Lung (tissue), 12 donors: ENCODE measurements around the gene CD300H. TPM values are rescaled to one million over a fixed set of nuclear protein-coding genes. Genes with fewer than 3 reads are reported as not detected.

Source experiments
- ATAC-seq: fragments of 200-7000 bp; cut with Tn5 transposase; one replicate; pipeline ENCODE4 v1.9.1; 2020; ENCODE audit warnings: moderate number of reproducible peaks; ENCODE audit not compliant: insufficient read depth, low FRiP score
- DNase-seq, 3 donors: peaks; one replicate each; pipeline ENCODE4 v3.0.0-alpha.2; 2013 to 2017
- H3K27ac ChIP-seq, 2 donors: one replicate each; pipeline ENCODE4 v1.5.1; 2013; ENCODE audit warnings: mild to moderate bottlenecking in 2 of 2, moderate library complexity in 2 of 2, control low read depth in 1 of 2, inconsistent platforms in 1 of 2, low read depth in 1 of 2, low read length in 1 of 2
- H3K27me3 ChIP-seq, 3 donors: one replicate each; pipeline ENCODE4 v1.5.1; 2013; ENCODE audit warnings: low read length in 2 of 3; ENCODE audit not compliant: control insufficient read depth in 3 of 3, insufficient read depth in 3 of 3
- H3K36me3 ChIP-seq, 4 donors: one replicate each; pipeline ENCODE4 v1.5.1; 2013; ENCODE audit warnings: low read length in 4 of 4, mild to moderate bottlenecking in 1 of 4, moderate library complexity in 1 of 4; ENCODE audit not compliant: control insufficient read depth in 4 of 4, insufficient read depth in 4 of 4
- H3K4me1 ChIP-seq, 5 donors: one replicate each; pipeline ENCODE4 v1.5.1; 2013; ENCODE audit warnings: low read length in 5 of 5, mild to moderate bottlenecking in 2 of 5, moderate library complexity in 1 of 5; ENCODE audit not compliant: control insufficient read depth in 5 of 5, insufficient read depth in 5 of 5
- H3K4me3 ChIP-seq: one replicate; pipeline ENCODE4 v1.5.1; 2013; ENCODE audit warnings: mild to moderate bottlenecking, control low read depth, moderate library complexity
- H3K9ac ChIP-seq, 2 donors: one replicate each; pipeline ENCODE4 v1.5.1; 2013; ENCODE audit warnings: low read length in 2 of 2, control low read depth in 1 of 2; ENCODE audit not compliant: insufficient read depth in 1 of 2
- H3K9me3 ChIP-seq, 4 donors: one replicate each; pipeline ENCODE4 v1.5.1; 2013; ENCODE audit warnings: low read length in 3 of 4, mild to moderate bottlenecking in 1 of 4, moderate library complexity in 1 of 4; ENCODE audit not compliant: control insufficient read depth in 4 of 4, insufficient read depth in 3 of 4
- WGBS, 2 donors: extraction: QIAGEN DNeasy Blood & Tissue Kit; methylation state at CpG; one replicate each; pipeline ENCODE4 v1.1.7; 2013; 5-methylcytosine and 5-hydroxymethylcytosine counted together
- polyA plus RNA-seq, 2 donors: library from polyadenylated mRNA; stranded (reverse); fragments of 200-250 nt; gene quantifications; one replicate each; pipeline ENCODE4 v1.2.1, GENCODE V29; 2013
- total RNA-seq, 2 donors: library from RNA; depleted of rRNA in 1 of 2; stranded (reverse); fragments of >200 nt in 1 of 2; gene quantifications; one replicate each; pipeline ENCODE4 v1.2.1, GENCODE V29; 2014 to 2021
- TF ChIP-seq, protein P1 (sequence below): IDR thresholded peaks from 2 replicates; pipeline ENCODE4 v1.5.1; 2012; ENCODE audit warnings: mild to moderate bottlenecking; ENCODE audit errors: control extremely low read depth, extremely low read depth
- donor health status: control.
- donor health status: control.
- donor health status: Bipolar disorder and iron deficiency.
- donor health status: healthy.
- donor health status: DM: yes; HTN: yes; CAD: no.

CD300H gene
- total and polyA plus RNA-seq, 4 donors = 1.1 to 11.9 (median 3.4) TPM; not detected in 1

DNA sequence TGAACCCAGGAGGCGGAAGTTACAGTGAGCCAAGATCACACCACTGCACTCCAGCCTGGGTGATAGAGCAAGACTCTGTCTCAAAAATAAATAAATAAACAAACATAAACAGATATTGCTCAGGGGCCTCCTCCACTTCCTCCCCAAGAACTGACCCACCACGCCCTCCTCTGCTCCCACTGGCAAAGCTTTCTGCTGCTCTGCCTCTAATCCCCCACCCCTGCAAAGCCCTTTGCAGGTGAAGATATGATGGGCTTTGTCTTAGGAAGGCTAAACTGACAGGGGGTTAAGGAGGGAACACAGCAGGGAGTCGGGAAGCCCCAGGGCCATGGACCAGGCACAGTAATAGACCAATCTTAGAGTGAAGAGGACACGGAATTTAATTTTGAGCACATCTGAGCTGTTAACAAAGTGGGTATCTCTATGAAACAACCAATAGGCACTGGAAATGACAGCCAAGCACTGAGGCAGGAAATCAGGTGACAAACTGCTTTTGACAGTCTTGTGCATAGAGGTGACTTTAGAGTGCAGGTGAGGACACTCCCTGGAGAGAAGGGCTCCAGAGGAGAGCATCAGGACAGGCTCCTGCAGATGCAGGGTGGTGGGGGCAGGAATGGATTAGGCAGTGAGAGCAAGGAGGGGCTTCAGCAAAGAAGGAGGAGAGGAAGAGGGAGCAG, 31.2 kb upstream of the CD300H start:
- Histone ChIP-seq H3K9ac (no peak overlapping the region), H3K9me3 (peaks cover 0 to 2% (median 0%) of the 10 kb centered on the region in 4 donors), H3K27me3 (peaks cover 0 to 9% (median 0%) of the 10 kb centered on the region in 3 donors), H3K4me3 (no peak overlapping the region), H3K36me3 (no peaks in the 10 kb centered on the region), H3K27ac (no peak overlapping the region), H3K4me1 (no peaks in the 10 kb centered on the region)
- no peak for DNase-seq
- 68 to 69% methylated on average over 4 of the region's 4 CpGs for WGBS, 2 donors
- ATAC-seq = no peak
- TF ChIP-seq, protein P1, sequence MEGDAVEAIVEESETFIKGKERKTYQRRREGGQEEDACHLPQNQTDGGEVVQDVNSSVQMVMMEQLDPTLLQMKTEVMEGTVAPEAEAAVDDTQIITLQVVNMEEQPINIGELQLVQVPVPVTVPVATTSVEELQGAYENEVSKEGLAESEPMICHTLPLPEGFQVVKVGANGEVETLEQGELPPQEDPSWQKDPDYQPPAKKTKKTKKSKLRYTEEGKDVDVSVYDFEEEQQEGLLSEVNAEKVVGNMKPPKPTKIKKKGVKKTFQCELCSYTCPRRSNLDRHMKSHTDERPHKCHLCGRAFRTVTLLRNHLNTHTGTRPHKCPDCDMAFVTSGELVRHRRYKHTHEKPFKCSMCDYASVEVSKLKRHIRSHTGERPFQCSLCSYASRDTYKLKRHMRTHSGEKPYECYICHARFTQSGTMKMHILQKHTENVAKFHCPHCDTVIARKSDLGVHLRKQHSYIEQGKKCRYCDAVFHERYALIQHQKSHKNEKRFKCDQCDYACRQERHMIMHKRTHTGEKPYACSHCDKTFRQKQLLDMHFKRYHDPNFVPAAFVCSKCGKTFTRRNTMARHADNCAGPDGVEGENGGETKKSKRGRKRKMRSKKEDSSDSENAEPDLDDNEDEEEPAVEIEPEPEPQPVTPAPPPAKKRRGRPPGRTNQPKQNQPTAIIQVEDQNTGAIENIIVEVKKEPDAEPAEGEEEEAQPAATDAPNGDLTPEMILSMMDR = no peak

DNA sequence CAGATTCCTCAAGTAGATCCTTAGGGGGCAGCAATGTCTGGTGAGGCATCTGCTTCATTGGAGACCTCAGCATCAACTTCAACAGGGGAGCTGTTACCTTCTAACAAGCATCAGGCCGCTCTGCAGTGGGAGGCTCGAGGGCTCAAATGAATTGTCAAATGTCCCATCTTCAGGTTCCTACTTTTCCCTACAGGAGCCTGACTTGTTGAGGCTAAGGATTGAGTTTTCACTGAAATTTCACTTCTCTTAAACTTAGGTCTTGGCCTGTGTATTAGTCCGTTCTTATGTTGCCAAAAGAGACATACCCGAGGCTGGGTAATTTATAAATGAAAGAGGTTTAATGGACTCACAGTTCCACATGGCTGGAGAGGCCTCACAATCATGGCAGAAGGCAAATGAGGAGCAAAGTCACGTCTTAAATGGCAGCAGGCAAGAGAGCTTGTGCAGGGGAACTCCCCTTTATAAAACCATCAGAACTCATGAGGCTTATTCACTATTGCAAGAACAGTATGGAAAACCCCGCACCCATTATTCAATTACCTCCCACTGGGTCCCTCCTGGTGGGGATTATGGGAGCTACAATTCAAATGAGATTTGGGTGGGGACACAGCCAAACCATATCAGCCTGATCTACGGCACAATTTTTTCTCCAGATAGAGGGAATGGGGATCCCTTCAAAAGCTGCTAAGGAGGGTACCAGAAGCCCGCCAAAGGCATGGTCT, 29.9 kb upstream of the CD300H start:
- H3K9ac ChIP-seq = no peak overlapping the region
- no peak for DNase-seq
- H3K9me3 ChIP-seq = peaks cover 0 to 2% (median 0%) of the 10 kb centered on the region in 4 donors
- H3K27ac ChIP-seq = no peak overlapping the region
- H3K36me3 ChIP-seq = no peaks in the 10 kb centered on the region
- H3K4me3 ChIP-seq = no peak overlapping the region
- peaks cover 0 to 7% (median 0%) of the 10 kb centered on the region in 3 donors for H3K27me3 ChIP-seq
- no peaks in the 10 kb centered on the region for H3K4me1 ChIP-seq
- WGBS, 2 donors = 72 to 85% methylated on average over 8 of the region's 8 CpGs
- TF ChIP-seq, protein P1 = no peak
- ATAC-seq = no peak

DNA sequence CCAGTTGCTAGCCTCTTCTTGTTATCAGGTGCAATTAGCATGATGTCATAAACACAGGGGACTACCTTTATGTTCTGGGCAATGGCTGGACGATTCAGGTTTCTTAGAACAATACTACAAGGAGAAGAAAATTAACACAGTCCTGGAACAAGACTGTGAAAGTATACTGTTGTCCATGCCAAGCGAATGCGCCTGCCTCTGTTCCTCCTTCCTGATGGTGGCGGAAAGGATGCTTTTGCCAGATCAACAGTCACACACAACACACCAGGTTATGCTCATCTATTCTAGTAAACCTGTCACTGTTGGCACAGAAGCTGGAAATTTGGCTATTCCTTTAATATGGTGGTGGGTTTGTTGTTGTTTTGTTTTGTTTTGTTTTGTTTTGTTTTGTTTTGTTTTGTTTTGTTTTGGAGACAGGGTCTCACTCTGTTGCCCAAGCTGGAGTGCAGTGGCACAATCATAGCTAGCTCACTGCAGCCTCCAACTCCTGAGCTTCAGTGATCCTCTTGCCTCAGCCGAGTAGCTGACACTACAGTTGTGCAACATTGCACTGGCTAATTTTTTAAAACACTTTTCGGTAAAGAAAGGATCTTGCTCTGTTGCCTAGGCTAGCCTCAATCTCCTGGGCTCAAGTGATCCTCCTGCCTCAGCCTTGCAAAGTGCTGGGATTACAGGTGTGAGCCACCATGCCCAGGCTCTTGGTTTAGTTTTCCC, 27.9 kb upstream of the CD300H start:
- Histone ChIP-seq H3K9me3 (peaks cover 0 to 2% (median 0%) of the 10 kb centered on the region in 4 donors), H3K36me3 (no peaks in the 10 kb centered on the region), H3K27me3 (peaks cover 0 to 4% (median 0%) of the 10 kb centered on the region in 3 donors), H3K9ac (no peak overlapping the region), H3K4me1 (no peaks in the 10 kb centered on the region), H3K27ac (no peak overlapping the region), H3K4me3 (no peak overlapping the region)
- DNase-seq = no peak
- WGBS, 2 donors = 69 to 80% methylated on average over 6 of the region's 6 CpGs
- TF ChIP-seq, protein P1 = no peak
- ATAC-seq = no peak
